IMR-90 (cell line): ENCODE results near the gene DCC. TPM values are rescaled to one million over a fixed set of nuclear protein-coding genes. Genes with fewer than 3 reads are reported as not detected.

Experiments
- ATAC-seq: fragments of 200-7000 bp; cut with Tn5 transposase; 2 replicates; pipeline ENCODE4 v1.9.1; 2020; ENCODE audit warnings: low read depth, mild to moderate bottlenecking, moderate library complexity
- BruUV-seq: library from RNA; stranded (reverse); fragments of 400-500 nt; replicated peaks from 2 replicates; lab custom pipeline; 2021; lab: Mats Ljungman, UMichigan
- CTCF ChIA-PET: fragments of 300-600 bp; formaldehyde crosslinking; extraction: SDS; loops from one replicate; lab custom pipeline; 2021; ENCODE audit warnings: antibody characterized with exemption; lab: Yijun Ruan, JAX
- POLR2A ChIA-PET: fragments of 300-600 bp; sonication (Branson Sonifier 250); formaldehyde crosslinking; loops from one replicate; lab custom pipeline; 2022; ENCODE audit warnings: antibody characterized with exemption; ENCODE audit not compliant: unreplicated experiment; lab: Charles Lee
- DNase-seq: peaks from one replicate; pipeline ENCODE4 v3.0.0; 2013
- H2AFZ ChIP-seq: replicated peaks from 2 replicates; pipeline ENCODE3; 2013; ENCODE audit warnings: low read length, mild to moderate bottlenecking; ENCODE audit not compliant: poor library complexity
- H2AK5ac ChIP-seq: 2 replicates; pipeline ENCODE4 v1.6.1; 2013; ENCODE audit warnings: low read depth, low read length, inconsistent platforms
- H2AK9ac ChIP-seq: replicated peaks from 2 replicates; pipeline ENCODE3; 2013; ENCODE audit warnings: mild to moderate bottlenecking, low read depth, low read length, moderate library complexity; ENCODE audit not compliant: poor library complexity
- H2BK120ac ChIP-seq: 2 replicates; pipeline ENCODE4 v1.6.1; 2013; ENCODE audit warnings: low read depth, low read length, inconsistent platforms
- H2BK15ac ChIP-seq: 3 replicates; pipeline ENCODE4 v1.6.1; 2013; ENCODE audit warnings: low read depth, low read length, inconsistent platforms
- H2BK20ac ChIP-seq: 2 replicates; pipeline ENCODE4 v1.6.1; 2013; ENCODE audit warnings: low read depth, mild to moderate bottlenecking, inconsistent platforms, low read length, moderate library complexity
- H2BK5ac ChIP-seq: 2 replicates; pipeline ENCODE4 v1.6.1; 2013; ENCODE audit warnings: mild to moderate bottlenecking, low read depth, low read length, inconsistent platforms; ENCODE audit not compliant: poor library complexity, severe bottlenecking
- H3K14ac ChIP-seq: replicated peaks from 2 replicates; pipeline ENCODE4 v1.6.1; 2013; ENCODE audit warnings: low read depth, low read length, inconsistent platforms
- H3K18ac ChIP-seq: 2 replicates; pipeline ENCODE4 v1.6.1; 2013; ENCODE audit warnings: low read depth, low read length, control low read depth
- H3K23ac ChIP-seq: 2 replicates; pipeline ENCODE4 v1.6.1; 2013; ENCODE audit warnings: low read depth, low read length, inconsistent platforms
- H3K27ac ChIP-seq: 2 replicates; pipeline ENCODE4 v1.5.1; 2013; ENCODE audit warnings: mild to moderate bottlenecking, control low read depth, low read length; ENCODE audit not compliant: insufficient read depth
- H3K27me3 ChIP-seq: 2 replicates; pipeline ENCODE4 v1.6.1; 2013; ENCODE audit warnings: low read length; ENCODE audit not compliant: control insufficient read depth, insufficient read depth
- H3K36me3 ChIP-seq: 2 replicates; pipeline ENCODE4 v1.6.1; 2013; ENCODE audit warnings: low read length, mixed read lengths; ENCODE audit not compliant: control insufficient read depth, insufficient read depth
- H3K4ac ChIP-seq: 2 replicates; pipeline ENCODE4 v1.6.1; 2013; ENCODE audit warnings: low read depth, low read length, inconsistent platforms
- H3K4me1 ChIP-seq: 2 replicates; pipeline ENCODE4 v1.6.1; 2013; ENCODE audit warnings: low read length, mixed read lengths; ENCODE audit not compliant: control insufficient read depth, insufficient read depth
- H3K4me2 ChIP-seq: 2 replicates; pipeline ENCODE4 v1.6.1; 2013; ENCODE audit warnings: low read depth, mild to moderate bottlenecking, control low read depth, low read length, moderate library complexity
- H3K4me3 ChIP-seq: 2 replicates; pipeline ENCODE4 v1.5.1; 2013; ENCODE audit warnings: low read depth, mild to moderate bottlenecking, control low read depth, low read length, moderate library complexity; ENCODE audit not compliant: insufficient read depth
- H3K56ac ChIP-seq: 2 replicates; pipeline ENCODE4 v1.6.1; 2013; ENCODE audit warnings: low read length, inconsistent platforms; ENCODE audit not compliant: insufficient read depth; ENCODE audit errors: extremely low read depth
- H3K79me1 ChIP-seq, 2 experiments: 2 replicates each; pipeline ENCODE4 v1.6.1; 2013; ENCODE audit warnings: low read length in 2 of 2, inconsistent platforms in 1 of 2, low read depth in 1 of 2
- H3K9ac ChIP-seq: 2 replicates; pipeline ENCODE4 v1.6.1; 2013; ENCODE audit warnings: low read depth, low read length, control low read depth
- H3K9me1 ChIP-seq: 2 replicates; pipeline ENCODE4 v1.6.1; 2013; ENCODE audit warnings: low read length, inconsistent platforms; ENCODE audit not compliant: insufficient read depth
- H3K9me3 ChIP-seq: 2 replicates; pipeline ENCODE4 v1.6.1; 2013; ENCODE audit warnings: low read length; ENCODE audit not compliant: control insufficient read depth, insufficient read depth
- H4K20me1 ChIP-seq: 2 replicates; pipeline ENCODE4 v1.6.1; 2013; ENCODE audit warnings: low read length, inconsistent platforms; ENCODE audit not compliant: insufficient read depth
- H4K5ac ChIP-seq: 2 replicates; pipeline ENCODE4 v1.6.1; 2013; ENCODE audit warnings: mild to moderate bottlenecking, low read depth, low read length, control low read depth
- H4K8ac ChIP-seq, 2 experiments: 2 replicates each; pipeline ENCODE4 v1.6.1; 2013; ENCODE audit warnings: low read depth in 2 of 2, low read length in 2 of 2, control low read depth in 1 of 2, inconsistent platforms in 1 of 2
- H4K91ac ChIP-seq: 2 replicates; pipeline ENCODE4 v1.6.1; 2013; ENCODE audit warnings: low read depth, low read length, inconsistent platforms; ENCODE audit not compliant: insufficient read depth
- BHLHE40 ChIP-seq: fragments of 150-350 bp; IDR thresholded peaks from 2 replicates; pipeline ENCODE4 v1.6.1; 2016; ENCODE audit warnings: mild to moderate bottlenecking, low read depth, low read length
- CEBPB ChIP-seq: IDR thresholded peaks from 2 replicates; pipeline ENCODE4 v1.6.1; 2012; ENCODE audit warnings: low read depth, low read length, improper control_type of control experiment
- CHD1 ChIP-seq: IDR thresholded peaks from 2 replicates; pipeline ENCODE4 v1.6.1; 2012; ENCODE audit warnings: low read depth, low read length, improper control_type of control experiment
- CTCF ChIP-seq: conservative IDR thresholded peaks from 2 replicates; pipeline ENCODE4 v1.5.1; 2012; ENCODE audit warnings: mild to moderate bottlenecking, low read depth, low read length, improper control_type of control experiment
- ELK1 ChIP-seq: fragments of 150-350 bp; IDR thresholded peaks from 2 replicates; pipeline ENCODE4 v1.6.1; 2016; ENCODE audit warnings: low read depth, mild to moderate bottlenecking, low read length, moderate library complexity, borderline replicate concordance
- FOS ChIP-seq: fragments of 150-350 bp; IDR thresholded peaks from 2 replicates; pipeline ENCODE4 v1.6.1; 2016; ENCODE audit warnings: low read depth, low read length
- MAFK ChIP-seq: IDR thresholded peaks from 2 replicates; pipeline ENCODE4 v1.6.1; 2012; ENCODE audit warnings: low read depth, low read length, improper control_type of control experiment
- MAZ ChIP-seq: IDR thresholded peaks from 2 replicates; pipeline ENCODE4 v1.6.1; 2012; ENCODE audit warnings: low read depth, mild to moderate bottlenecking, low read length, improper control_type of control experiment, moderate library complexity, borderline replicate concordance
- MXI1 ChIP-seq: IDR thresholded peaks from 2 replicates; pipeline ENCODE4 v1.6.1; 2012; ENCODE audit warnings: low read depth, mild to moderate bottlenecking, low read length, moderate library complexity, borderline replicate concordance
- POLR2A ChIP-seq: IDR thresholded peaks from 2 replicates; pipeline ENCODE4 v1.6.1; 2012; ENCODE audit warnings: mild to moderate bottlenecking, low read depth, low read length
- RAD21 ChIP-seq: IDR thresholded peaks from 2 replicates; pipeline ENCODE4 v1.6.1; 2012; ENCODE audit warnings: low read length, improper control_type of control experiment
- RCOR1 ChIP-seq: IDR thresholded peaks from 2 replicates; pipeline ENCODE4 v1.6.1; 2012; ENCODE audit warnings: mild to moderate bottlenecking, low read length, improper control_type of control experiment; ENCODE audit not compliant: insufficient replicate concordance
- RFX5 ChIP-seq: IDR thresholded peaks from 2 replicates; pipeline ENCODE4 v1.8.0; 2012; ENCODE audit warnings: low read depth, mild to moderate bottlenecking, low read length, moderate library complexity
- SMC3 ChIP-seq: fragments of 150-350 bp; IDR thresholded peaks from 2 replicates; pipeline ENCODE4 v1.6.1; 2016; ENCODE audit warnings: low read depth, mild to moderate bottlenecking, antibody characterized with exemption, low read length, moderate library complexity
- USF2 ChIP-seq: fragments of 150-350 bp; IDR thresholded peaks from 2 replicates; pipeline ENCODE4 v1.6.1; 2017; ENCODE audit warnings: mild to moderate bottlenecking, antibody characterized with exemption, low read length, low read depth
- WGBS, 2 experiments: methylation state at CpG; one replicate each; pipeline versions ENCODE4 v1.1.5 to v1.1.7; 2013; ENCODE audit warnings: missing lambda C conversion rate in 2 of 2; ENCODE audit not compliant: insufficient read length in 1 of 2; ENCODE audit errors: extremely low coverage in 2 of 2; 5-methylcytosine and 5-hydroxymethylcytosine counted together
- dilution Hi-C: fragments of 300-500 bp; cut with HindIII; formaldehyde crosslinking; loops from one replicate; pipeline ENCODE4 v1.14.3; 2018; ENCODE audit warnings: low sequenced_read_pairs; ENCODE audit not compliant: unreplicated experiment
- in situ Hi-C: fragments of 300-500 bp; cut with MboI; formaldehyde crosslinking; loops from 3 replicates; pipeline ENCODE4 v1.14.3; 2019; ENCODE audit warnings: low sequenced_read_pairs, inconsistent platforms, mixed read lengths
- intact Hi-C: fragments of 100-400 bp; cut with micrococcal nuclease; formaldehyde crosslinking; loops from 2 replicates; pipeline ENCODE4 v1.10.0; 2022
- polyA plus RNA-seq, 3 experiments: library from polyadenylated mRNA; depleted of rRNA; stranded (reverse); fragments of >200 nt; gene quantifications; 2 replicates each; pipeline ENCODE4 v1.2.3, GENCODE V29; 2012; ENCODE audit warnings: low replicate concordance in 1 of 3
- total RNA-seq: library from RNA; depleted of rRNA; stranded (reverse); fragments of >200 nt; gene quantifications from 2 replicates; pipeline ENCODE4 v1.2.3, GENCODE V29; 2012

DCC gene
- total and polyA plus RNA-seq, 2 of the 4 experiments (the other 2 are of a cell fraction) = 0.31 to 0.54 TPM

GRCh38 chr18:52679354-52679753 lies 339.4 kb downstream of the DCC start:
- Histone ChIP-seq H3K27ac (no peak overlapping the region), H4K91ac (no peak overlapping the region), H2AK9ac (no peak overlapping the region), H2BK20ac (no peak overlapping the region), H3K9me3 (no peaks in the 10 kb centered on the region; the same call in 1 of the 2 replicates), H4K5ac (no peak overlapping the region), H3K36me3 (no peaks in the 10 kb centered on the region), H2BK5ac (no peak overlapping the region), H2AK5ac (no peak overlapping the region), H3K23ac (no peak overlapping the region), H2AFZ (no peak overlapping the region), H3K56ac (no peak overlapping the region), H3K9me1 (no peaks in the 10 kb centered on the region), H3K9ac (no peak overlapping the region), H3K79me1 (no peaks in the 10 kb centered on the region), H3K14ac (no peak overlapping the region), H3K4ac (no peak overlapping the region), H2BK15ac (no peak overlapping the region), H4K8ac (no peak overlapping the region), H3K4me3 (no peak overlapping the region), H3K27me3 (no peaks in the 10 kb centered on the region), H3K4me1 (no peaks in the 10 kb centered on the region), H4K20me1 (no peaks in the 10 kb centered on the region), H3K4me2 (no peak overlapping the region), H3K18ac (no peak overlapping the region), H2BK120ac (no peak overlapping the region)
- intact Hi-C loops (no loop called here), dilution Hi-C loops (no loop called here), in situ Hi-C loops (loop anchor here (25.0 kb wide), 2 partner anchors 1017 to 1567 kb away; no protein-coding TSS in a partner anchor)
- ChIA-PET CTCF (no interaction called here), POLR2A (no interaction called here)
- WGBS, 2 experiments = no CpG with 5 or more reads among the region's 2 CpGs
- BruUV-seq = no TSS peak
- TF ChIP-seq POLR2A (no peak), BHLHE40 (no peak), MAFK (no peak), FOS (no peak), USF2 (no peak), CTCF (no peak), RFX5 (no peak), SMC3 (no peak), CEBPB (no peak), RCOR1 (no peak), RAD21 (no peak), CHD1 (no peak), MXI1 (no peak), ELK1 (no peak), MAZ (no peak)
- ATAC-seq (no peak), DNase-seq (peak; percentile 0)
